Measurements from ENCODE around the gene NTRK2.

- TF ChIP-seq EZH2 (IDR thresholded peaks at IDR 0.05) (no peak), CTCF (IDR thresholded peaks at IDR 0.05) (no peak), EZH2phosphoT487 (IDR thresholded peaks at IDR 0.05) (no peak)
Measured at GRCh38 chr9:84875193-84875592, 205.7 kb downstream of the NTRK2 start.

All from neural progenitor cell (in vitro differentiated cells).